Measurements from ENCODE around the gene MTMR11.

The MTMR11 gene

GRCh38 chr1:149903836-149904491 lies 32.7 kb downstream of the MTMR11 start:
- H3K27ac ChIP-seq (ENCODE audit: low read length) = no peak overlapping the region
- H4K20me1 ChIP-seq (ENCODE audit: insufficient read depth, low read length) = no peaks in the 10 kb centered on the region
- H3F3A ChIP-seq (ENCODE audit: insufficient read depth, low read length) = peaks cover 7% of the 10 kb centered on the region
- peaks cover 4% of the 10 kb centered on the region; the same call in 1 of the 2 replicates for H3K79me2 ChIP-seq (ENCODE audit: low read length)
- no peaks in the 10 kb centered on the region for H3K9me3 ChIP-seq (replicated peaks; ENCODE audit: insufficient read depth, low read length)
- no peaks in the 10 kb centered on the region for H3K36me3 ChIP-seq (replicated peaks; ENCODE audit: insufficient read depth, low read length)
- TF ChIP-seq EZH2 (optimal IDR thresholded peaks at IDR 0.05; ENCODE audit: low read depth, low read length) = no peak
- TF ChIP-seq EZH2phosphoT487 (IDR thresholded peaks at IDR 0.05; ENCODE audit: low read length) = no peak
- TF ChIP-seq CTCF (IDR thresholded peaks at IDR 0.05; ENCODE audit: low read length) = no peak
- H3K4me2 ChIP-seq (ENCODE audit: low read depth, low read length) = no peak overlapping the region
- H2AFZ ChIP-seq (ENCODE audit: low read length) = no peak overlapping the region
- no peak for DNase-seq
- no peak overlapping the region for H3K4me3 ChIP-seq (ENCODE audit: low read length)
- peaks cover 6% of the 10 kb centered on the region; the same call in 1 of the 2 replicates for H3K4me1 ChIP-seq (ENCODE audit: low read length)
- H3K27me3 ChIP-seq (replicated peaks; ENCODE audit: insufficient read depth, low read length) = 0 out of 2 replicates have a peak, but pooled peaks cover 8% of the 10 kb centered on the region
- no peak overlapping the region for H3K9ac ChIP-seq (ENCODE audit: low read length)
- H3K9me2 ChIP-seq (replicated peaks; ENCODE audit: insufficient read depth, low read length) = no peaks in the 10 kb centered on the region

GRCh38 chr1:149899460-149900284 lies 37.0 kb downstream of the MTMR11 start, which contains the start of gene BOLA1:
Gene BOLA1, plus strand, starts transcription at chr1:149899568. Its CDS starts 492 bp downstream, at chr1:149900060.
- Histone ChIP-seq H3K4me2 (ENCODE audit: low read depth, low read length) (peak within 1 kb of the TSS; percentile 75), H2AFZ (ENCODE audit: low read length) (peak within 1 kb of the TSS; percentile 86), H3K79me2 (ENCODE audit: low read length) (peaks cover 4% of the 10 kb centered on the region; the same call in 1 of the 2 replicates)

GRCh38 chr1:149896575-149896974 lies 40.1 kb downstream of the MTMR11 start:
- Histone ChIP-seq H3K36me3 (replicated peaks; ENCODE audit: insufficient read depth, low read length) (no peaks in the 10 kb centered on the region), H3K4me3 (ENCODE audit: low read length) (no peak overlapping the region), H4K20me1 (ENCODE audit: insufficient read depth, low read length) (no peaks in the 10 kb centered on the region), H3F3A (ENCODE audit: insufficient read depth, low read length) (peaks cover 7% of the 10 kb centered on the region), H3K27me3 (replicated peaks; ENCODE audit: insufficient read depth, low read length) (no peaks in the 10 kb centered on the region), H2AFZ (ENCODE audit: low read length) (no peak overlapping the region), H3K9ac (ENCODE audit: low read length) (no peak overlapping the region), H3K4me1 (ENCODE audit: low read length) (peaks cover 6% of the 10 kb centered on the region; the same call in 1 of the 2 replicates), H3K9me3 (replicated peaks; ENCODE audit: insufficient read depth, low read length) (no peaks in the 10 kb centered on the region), H3K27ac (ENCODE audit: low read length) (no peak overlapping the region), H3K4me2 (ENCODE audit: low read depth, low read length) (no peak overlapping the region), H3K9me2 (replicated peaks; ENCODE audit: insufficient read depth, low read length) (no peaks in the 10 kb centered on the region), H3K79me2 (ENCODE audit: low read length) (peaks cover 4% of the 10 kb centered on the region; the same call in 1 of the 2 replicates)
- TF ChIP-seq CTCF (IDR thresholded peaks at IDR 0.05; ENCODE audit: low read length) (no peak), EZH2phosphoT487 (IDR thresholded peaks at IDR 0.05; ENCODE audit: low read length) (no peak), EZH2 (optimal IDR thresholded peaks at IDR 0.05; ENCODE audit: low read depth, low read length) (no peak)
- no peak for DNase-seq

More at GRCh38 chr1:149899460-149900284, 37.0 kb downstream of the MTMR11 start, which contains the start of gene BOLA1:
- Histone ChIP-seq H3K9me2 (replicated peaks; ENCODE audit: insufficient read depth, low read length) (no peaks in the 10 kb centered on the region), H3K4me3 (ENCODE audit: low read length) (peak within 1 kb of the TSS; percentile 65), H3K27me3 (replicated peaks; ENCODE audit: insufficient read depth, low read length) (no peaks in the 10 kb centered on the region), H4K20me1 (ENCODE audit: insufficient read depth, low read length) (no peaks in the 10 kb centered on the region), H3K36me3 (replicated peaks; ENCODE audit: insufficient read depth, low read length) (no peaks in the 10 kb centered on the region), H3K27ac (ENCODE audit: low read length) (peak within 1 kb of the TSS; percentile 11; the same call in 1 of the 2 replicates), H3F3A (ENCODE audit: insufficient read depth, low read length) (peaks cover 7% of the 10 kb centered on the region), H3K4me1 (ENCODE audit: low read length) (peaks cover 6% of the 10 kb centered on the region; the same call in 1 of the 2 replicates), H3K9ac (ENCODE audit: low read length) (peak within 1 kb of the TSS; percentile 67), H3K9me3 (replicated peaks; ENCODE audit: insufficient read depth, low read length) (no peaks in the 10 kb centered on the region)
- TF ChIP-seq CTCF (IDR thresholded peaks at IDR 0.05; ENCODE audit: low read length) (no peak), EZH2 (optimal IDR thresholded peaks at IDR 0.05; ENCODE audit: low read depth, low read length) (no peak), EZH2phosphoT487 (IDR thresholded peaks at IDR 0.05; ENCODE audit: low read length) (no peak)
- peak; percentile 96 for DNase-seq

All from MM.1S (cell line).